ENCODE data around the gene CFAP221.
"Not testable (repeated sequence)": the region's sequence is repeated elsewhere in the genome, so short reads cannot be mapped to it uniquely, and the experiment has no call there.

The CFAP221 gene

DNA sequence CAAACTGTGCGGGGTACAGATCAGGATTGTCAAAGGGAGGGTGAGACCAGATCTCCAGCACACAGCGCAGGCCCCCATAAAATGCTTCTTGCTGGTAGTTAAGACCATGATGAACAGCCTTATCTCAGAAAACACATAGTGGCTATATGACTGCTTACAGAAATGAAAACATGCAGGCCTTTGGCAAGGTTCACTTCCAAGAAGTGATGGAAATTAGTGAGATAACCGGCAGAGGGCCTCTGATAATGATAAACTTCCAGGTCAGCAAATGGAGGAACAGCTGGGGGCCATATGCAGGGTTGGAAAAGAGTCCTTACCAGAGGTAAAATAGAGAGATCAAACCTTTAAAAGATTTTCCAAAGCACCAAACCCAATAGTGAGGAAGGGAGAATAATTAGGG is 46.6 kb downstream of the CFAP221 start:
- DNase-seq (ENCODE audit: low spot score), result no peak

DNA sequence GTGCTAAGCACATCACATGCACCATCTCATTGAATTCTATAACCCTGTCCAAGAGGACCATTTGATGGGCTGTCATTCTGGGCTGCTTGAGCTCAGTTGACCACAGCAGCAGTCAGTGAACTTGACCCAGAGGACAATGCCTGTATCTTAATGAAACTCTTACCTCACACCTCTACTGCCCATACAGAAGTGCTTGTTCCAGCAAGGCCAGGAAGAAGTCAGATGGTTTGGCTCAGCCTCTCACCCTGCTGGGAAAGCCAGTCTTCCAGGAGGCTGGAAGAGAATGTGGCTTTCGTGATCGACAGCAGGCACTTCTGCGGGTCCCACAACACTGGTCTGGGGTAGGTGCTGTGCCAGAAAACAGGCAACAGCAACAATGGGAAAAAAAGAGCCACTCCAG is 47.3 kb downstream of the CFAP221 start:
- DNase-seq (ENCODE audit: low spot score), result no peak

DNA sequence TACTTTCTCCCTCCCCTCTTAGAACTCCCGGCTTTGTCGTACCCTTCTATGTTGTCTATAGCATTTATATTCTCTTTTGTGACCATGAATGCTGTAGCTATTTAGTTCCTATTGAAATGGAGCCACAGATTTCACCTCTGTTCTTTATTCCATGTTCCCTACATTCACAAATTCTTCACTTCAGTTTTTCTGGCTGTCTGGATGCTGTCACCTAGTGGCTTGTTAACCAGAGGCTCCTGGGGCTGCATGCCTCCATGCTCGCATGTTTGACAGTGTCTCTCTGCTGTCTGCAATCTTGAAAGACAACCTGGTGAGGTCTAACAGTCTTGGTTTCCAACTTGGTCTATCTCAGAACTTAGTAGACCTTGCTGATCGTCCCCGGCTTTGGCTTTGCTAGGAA is 48.2 kb downstream of the CFAP221 start:
- DNase-seq (ENCODE audit: low spot score), result no peak

DNA sequence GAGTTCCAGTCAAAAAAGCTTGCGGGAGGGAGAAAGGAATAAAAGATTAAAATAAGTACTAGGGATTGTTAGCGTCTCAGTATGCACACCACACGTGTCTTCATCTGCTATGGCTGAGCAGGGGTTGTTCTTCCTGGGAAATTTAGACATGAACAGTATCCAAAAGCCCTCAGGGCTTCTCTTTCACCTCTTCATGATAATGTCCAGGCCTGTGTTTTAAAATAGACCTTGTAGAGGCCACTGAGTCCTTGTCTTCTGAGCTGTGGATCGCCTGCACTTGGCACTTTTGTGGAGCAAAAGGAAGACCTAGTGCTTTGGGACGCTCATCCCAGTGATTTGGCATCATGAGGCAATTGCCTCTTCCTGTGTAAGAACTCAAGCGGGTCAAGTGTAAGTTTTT is 52.4 kb downstream of the CFAP221 start:
- no peak for DNase-seq (ENCODE audit: low spot score)

DNA sequence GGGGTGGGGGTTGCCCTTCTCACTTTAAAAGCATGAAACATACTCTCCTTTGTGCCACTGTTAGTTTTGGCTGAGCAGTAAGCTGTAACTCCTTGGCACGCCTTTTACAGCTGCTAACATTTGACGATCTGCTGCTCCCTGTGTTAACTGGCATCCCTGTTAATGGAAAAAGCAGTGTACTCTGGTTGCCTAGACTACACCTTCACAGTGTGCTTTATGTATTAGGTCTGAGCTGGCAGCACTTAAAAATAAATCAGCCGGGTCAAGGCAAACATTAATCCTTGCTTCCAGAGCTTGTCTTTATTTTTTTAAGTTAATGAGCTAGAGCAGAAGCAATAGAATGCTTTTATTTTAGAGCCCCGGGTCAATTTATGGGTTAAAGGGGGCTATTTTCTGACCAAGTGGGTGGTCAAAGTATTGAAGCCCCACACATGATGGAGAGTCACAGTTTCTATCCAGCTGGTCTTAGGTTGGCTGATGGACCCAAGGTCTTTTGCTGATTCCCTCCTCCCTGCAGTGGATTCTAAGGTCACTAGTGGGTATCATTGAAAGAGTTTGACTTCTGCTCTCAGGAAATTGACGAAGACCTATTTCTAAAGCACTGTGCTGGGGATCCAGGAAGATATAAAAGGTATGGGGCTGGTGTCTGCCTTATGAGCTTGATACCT is 54.5 kb downstream of the CFAP221 start:
- DNase-seq (ENCODE audit: low spot score), result no peak

DNA sequence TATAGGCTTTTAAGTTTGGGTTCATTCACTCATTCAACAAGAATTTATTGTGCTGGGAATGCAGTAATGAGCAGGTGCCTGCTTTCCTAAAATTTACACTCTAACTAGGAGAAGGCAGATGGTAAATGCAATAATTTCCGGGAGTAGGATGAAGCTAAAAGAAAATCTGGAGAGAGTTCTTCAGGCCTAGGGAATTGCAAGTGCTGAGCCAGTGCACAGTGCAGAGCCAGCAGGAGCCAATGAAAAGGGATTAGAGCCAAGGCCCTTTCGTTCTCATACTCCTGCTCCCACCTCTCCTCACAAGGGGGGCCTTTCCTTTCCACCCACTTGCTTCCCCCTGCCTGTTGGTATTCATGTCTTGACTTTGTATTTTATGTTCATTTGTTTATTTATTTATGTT is 55.1 kb downstream of the CFAP221 start:
- DNase-seq (ENCODE audit: low spot score), result no peak

DNA sequence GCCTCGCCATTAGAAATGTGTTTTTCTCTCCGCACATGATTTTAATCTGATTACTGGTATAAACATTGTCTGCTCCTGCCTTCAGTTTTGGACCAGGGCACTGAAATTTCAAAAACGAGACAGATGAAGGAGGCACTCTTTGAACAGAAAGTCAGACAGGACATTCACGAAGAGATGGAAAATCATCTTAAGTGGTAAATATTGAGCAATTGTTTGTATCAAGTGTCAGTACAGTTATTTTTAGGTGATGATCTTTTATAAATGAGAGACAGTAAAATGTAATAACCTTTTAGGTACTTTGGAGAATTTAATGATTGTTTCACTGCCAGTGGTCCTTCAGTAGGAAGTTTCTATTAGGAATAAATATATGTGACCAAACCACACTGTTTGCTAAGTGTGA is 60.8 kb downstream of the CFAP221 start:
- DNase-seq (ENCODE audit: low spot score), result no peak

DNA sequence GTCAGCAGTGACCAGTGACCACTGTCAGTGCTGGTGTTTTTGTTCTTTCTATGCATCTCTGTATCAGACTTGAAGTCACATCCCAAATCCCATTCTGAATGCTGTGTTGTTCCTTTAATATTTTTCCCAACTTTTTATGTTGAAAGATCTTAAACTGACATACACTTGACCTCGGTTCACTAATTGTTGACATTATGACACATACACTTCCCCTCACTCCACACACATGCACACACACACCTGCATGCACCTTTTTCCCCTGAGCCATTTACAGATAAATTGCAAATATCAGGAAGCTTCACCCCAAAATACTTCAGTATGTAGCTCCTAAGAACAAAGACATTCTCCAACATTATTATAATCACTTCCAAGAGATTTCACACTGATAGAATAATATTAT is 62.4 kb downstream of the CFAP221 start:
- DNase-seq (ENCODE audit: low spot score), result no peak

DNA sequence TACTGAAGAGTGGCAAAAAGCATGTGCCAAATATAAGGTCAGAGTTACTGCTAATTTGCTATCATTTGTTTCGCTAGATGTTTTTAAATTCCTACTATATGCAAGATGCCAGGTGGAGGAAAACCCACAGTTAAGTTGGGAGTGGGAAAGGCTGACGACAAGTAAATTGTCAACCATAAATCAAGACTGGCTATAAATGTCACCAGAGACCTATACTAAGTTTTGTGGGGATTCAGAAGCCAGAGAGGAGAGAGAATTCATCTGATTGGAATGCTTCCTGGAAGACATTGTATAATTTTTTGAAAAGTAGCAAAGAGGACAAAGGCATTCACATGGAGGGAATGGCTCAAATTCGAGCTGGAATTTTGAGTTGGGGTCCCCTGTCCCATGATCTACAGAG is 64.3 kb downstream of the CFAP221 start:
- no peak for DNase-seq (ENCODE audit: low spot score)

DNA sequence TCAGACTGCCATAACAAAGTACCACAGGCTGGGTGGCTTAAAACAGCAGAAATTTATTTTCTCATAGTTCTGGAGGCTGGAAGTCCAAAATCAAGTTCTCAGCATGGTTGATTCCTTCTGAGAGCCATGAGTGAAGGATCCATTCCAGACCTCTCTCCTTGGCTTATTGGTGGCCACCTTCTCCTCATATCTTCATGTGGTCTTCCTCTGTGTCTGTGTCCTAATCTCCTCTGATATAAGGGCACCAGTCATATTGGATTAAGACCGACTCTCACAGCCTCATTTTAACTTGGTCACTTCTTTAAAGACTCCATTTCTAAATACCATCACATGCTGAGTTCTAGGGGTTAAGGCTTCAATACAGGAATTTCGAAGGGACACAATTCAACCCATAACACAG is 65.1 kb downstream of the CFAP221 start:
- no peak for DNase-seq (ENCODE audit: low spot score)

DNA sequence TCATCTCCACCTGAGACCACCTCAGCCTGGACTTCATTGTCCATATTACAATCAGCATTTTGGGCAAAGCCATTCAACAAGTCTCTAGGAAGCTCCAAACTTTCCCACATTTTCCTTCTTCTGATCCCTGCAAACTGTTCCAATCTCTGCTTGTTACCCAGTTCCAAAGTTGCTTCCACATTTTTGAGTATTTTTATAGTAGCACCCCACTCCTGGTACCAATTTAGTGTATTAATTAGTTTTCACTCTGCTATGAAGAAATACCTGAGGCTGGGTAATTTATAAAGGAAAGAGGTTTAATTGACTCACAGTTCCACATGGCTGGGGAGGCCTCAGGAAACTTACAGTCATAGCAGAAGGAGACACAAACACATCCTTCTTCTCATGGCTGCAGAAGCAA is 69.9 kb downstream of the CFAP221 start:
- not testable (repeated sequence) for DNase-seq (ENCODE audit: low spot score)

DNA sequence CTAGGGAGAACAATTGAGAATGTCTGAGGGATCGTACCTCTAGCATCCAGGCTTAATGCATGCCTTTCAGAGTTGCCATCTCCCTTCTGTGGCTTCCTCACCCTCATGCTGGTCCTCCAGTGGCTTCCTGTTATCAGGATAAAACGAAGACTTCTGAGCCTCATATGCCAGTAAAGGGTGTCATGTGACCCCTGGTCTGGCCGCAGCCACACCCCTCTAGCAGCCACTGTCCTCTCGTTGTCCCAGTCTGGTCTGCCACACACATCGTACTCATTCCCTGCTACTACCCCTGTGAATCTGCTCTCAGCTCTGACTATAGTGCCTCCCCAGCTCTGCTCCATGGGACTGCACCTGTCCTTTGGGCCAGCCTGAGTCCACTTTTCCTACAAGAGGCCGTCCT is 72.2 kb downstream of the CFAP221 start:
- no peak for DNase-seq (ENCODE audit: low spot score)

DNA sequence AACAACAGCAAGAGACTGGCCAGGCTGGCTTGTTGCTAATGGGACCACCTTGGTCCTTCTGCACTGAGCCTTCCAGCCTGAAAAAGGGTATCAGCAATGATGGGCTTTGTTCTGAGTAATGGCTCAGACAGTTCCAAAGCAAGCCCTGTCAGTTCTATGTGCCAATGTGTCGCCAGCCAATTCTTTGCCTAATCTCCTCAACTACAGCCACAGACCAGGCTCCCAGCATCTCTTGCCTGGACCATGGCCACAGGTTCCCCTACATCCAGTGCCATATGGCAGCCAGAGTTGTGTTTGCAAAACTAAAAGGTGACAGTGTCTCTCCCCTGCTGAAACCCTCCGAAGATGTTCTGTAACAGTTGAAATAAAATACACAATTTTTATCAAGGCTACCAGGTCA is 73.2 kb downstream of the CFAP221 start:
- no peak for DNase-seq (ENCODE audit: low spot score)

DNA sequence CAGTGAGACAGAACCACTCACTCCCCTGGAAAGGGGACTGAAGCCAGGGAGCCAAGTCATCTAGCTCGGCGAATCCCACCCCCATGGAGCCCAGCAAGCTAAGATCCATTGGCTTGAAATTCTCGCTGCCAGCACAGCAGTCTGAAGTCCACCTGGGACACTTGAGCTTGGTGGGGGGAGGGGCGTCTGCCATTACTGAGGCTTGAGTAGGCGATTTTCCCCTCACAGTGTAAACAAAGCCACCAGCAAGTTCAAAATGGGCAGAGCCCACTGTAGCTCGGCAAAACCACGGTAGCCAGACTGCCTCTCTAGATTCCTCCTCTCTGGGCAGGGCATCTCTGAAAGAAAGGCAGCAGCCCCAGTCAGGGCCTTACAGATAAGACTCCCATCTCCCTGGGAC is 74.5 kb downstream of the CFAP221 start:
- not testable (repeated sequence) for DNase-seq (ENCODE audit: low spot score)

DNA sequence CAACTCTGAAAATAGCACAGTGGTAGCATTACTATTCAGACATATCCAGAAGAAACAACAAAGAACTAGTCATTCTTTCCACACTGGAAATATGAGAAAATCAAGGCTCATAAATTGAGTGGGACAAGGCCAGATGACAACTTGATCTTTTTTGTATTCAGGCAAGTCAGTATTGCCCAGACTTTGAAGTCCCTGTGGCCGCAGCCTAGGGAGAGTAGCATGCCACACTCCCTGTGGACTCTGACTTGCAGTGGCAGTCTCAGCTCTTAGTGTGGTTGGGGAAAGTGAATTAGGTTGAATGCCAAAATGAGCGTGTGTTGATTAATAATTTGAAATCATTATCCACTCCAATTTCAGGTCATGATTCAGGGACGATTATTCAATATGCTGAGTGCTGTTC is 81.0 kb downstream of the CFAP221 start:
- no peak for DNase-seq (ENCODE audit: low spot score)

DNA sequence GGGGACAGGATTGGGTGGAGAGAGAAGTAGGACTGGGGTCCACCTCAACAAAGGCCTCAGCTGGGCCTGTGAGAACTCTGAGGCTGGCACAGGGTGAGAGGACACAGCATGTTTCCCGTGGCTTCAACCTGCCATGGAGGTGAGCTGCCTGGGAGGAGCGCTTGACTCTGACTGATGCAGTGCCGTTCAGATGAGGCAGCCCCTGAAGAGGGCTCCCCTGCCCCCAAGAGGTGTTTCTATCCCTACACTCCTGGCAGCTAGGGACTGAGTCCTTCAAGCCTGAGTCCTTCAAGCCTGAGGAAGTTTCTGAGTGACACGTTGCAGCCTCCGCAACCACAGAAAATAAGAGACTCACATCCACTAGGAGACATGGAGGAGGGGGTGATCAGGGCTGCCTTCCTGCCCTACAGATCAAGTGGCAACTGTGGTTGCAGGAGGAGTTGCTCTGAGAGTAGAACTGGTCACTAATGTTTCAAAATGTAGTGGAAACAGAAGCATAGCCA is 85.1 kb downstream of the CFAP221 start:
- no peak for DNase-seq (ENCODE audit: low spot score)

DNA sequence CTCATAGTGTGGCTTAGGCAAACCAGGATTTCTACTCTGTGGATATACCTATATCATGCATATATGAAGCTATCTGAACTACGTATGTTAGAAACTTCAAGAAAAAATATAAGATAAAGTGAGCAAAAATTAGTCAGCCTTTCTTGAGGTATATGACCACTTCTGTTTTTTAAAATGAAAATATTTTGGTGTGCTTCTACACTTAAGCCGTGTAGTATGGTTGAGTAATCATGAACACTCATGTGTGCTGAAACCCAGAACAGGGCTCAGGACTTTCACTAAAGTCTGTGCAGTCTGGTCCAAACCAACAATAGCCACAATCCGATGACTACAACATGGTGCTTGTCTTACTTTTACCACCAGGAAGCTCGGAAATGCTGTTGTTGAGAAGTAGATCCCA is 85.9 kb downstream of the CFAP221 start:
- DNase-seq (ENCODE audit: low spot score), result no peak

DNA sequence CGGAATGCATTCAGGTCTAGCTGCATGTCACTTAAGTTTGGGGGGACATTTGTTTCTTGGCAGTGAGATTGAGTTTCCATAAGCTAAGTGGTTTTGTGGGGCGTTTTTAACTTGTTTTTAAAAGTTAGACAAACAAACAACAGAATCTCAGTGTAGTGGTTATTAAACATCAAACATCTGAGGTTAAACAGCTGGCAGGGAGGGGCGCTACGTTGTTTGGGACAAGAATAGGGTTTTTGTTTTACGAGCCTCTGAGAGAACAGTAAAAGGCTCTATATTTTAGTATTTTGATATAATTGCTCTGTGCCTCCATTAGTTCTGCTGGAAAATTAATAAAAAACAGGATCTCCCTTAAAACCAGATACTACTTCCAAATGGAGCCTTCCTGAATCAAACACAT is 93.1 kb downstream of the CFAP221 start:
- peak; percentile 40 for DNase-seq (ENCODE audit: low spot score)

DNA sequence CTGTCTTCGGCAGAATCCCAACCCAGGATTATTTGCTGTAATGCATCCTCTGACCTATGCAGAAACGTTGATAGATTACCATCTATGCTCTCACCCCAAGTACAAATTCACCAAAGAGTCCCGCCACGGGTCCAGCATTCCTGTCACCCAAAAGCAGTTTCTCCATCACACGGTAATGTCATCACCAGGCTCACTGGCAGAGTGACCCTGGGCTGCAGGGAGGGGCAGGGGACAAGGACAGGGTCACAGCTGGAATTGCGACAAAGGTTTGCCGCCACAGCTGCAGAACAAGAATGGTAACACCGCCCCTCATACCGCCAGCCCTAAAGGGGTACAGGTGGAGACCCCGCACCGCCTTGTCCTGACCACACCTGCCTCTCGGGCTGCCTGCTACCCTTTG is 94.0 kb downstream of the CFAP221 start:
- DNase-seq (ENCODE audit: low spot score), result no peak

DNA sequence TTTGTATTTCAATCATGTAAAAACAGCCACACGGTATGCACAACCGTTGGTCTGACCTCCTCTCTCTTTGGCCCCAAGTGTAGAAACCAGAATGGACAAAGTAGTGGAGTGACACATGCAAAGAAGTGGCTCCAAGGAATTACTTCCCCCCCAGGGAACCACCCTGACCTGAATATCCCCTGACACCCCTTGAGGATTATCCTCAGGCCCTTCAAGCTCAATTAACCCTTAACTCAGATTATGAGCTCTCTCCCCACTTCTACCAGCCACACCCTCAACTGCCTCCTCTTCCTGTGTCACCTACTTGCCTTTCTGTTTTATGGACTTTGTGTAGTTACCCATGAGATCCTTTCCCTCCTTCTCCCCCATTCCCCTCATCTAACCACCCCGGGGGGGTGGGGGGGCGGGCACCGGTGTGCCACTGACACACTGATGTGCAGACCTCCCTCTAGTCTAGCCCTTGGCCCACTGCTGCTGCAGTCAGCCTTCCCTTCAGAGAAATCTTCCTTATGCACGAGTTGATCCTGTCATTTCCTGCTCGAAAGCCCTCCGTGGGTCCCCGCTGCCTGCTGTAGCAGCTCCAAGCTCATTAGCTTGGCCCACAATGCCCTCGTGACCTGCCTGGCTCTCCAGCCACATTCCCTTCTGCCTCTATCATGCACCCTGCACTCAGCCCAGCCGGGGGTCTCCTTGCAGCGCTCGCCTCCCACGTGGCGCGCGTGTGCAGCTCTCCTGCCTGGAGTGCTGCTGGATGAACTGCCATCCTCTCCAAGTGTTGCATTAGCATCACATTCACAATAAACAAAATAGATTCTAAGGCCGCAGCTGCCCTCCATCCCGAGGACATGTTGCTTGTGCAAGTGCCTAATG is 94.7 kb downstream of the CFAP221 start:
- peak; percentile 12 for DNase-seq (ENCODE audit: low spot score)

DNA sequence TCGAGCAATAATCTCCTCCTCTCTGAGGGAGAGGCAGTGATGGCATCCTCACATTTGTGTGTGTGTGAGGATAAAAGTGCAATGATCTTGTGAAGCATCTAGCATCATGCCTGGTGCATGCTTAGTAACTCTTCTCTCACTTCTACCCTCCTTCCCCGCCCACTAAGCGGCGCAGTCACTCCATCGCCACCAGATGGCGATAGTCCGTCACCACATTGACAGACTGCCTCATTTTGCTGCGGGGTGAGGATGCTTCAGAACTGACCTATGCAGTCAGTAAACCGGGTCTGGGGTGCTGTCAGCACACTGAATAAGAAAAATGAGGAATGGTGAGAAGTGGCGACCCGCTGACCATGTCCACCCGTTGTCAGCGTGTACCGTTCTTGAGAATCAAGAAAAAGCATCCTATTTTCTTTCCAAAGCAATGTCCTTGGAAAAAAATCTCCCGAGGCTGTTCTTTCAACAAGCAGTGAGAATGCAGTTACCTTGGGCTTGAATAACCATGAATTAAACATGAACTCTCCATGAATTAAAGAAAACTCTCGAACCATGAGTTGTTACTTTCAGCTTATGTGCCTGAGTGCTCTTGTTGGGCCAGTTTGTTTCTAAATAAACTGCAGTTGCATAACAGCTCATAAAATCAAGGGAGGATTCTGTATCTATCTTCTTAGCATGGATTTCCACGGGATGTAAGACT is 97.5 kb downstream of the CFAP221 start:
- DNase-seq (ENCODE audit: low spot score), result peak; percentile 80

DNA sequence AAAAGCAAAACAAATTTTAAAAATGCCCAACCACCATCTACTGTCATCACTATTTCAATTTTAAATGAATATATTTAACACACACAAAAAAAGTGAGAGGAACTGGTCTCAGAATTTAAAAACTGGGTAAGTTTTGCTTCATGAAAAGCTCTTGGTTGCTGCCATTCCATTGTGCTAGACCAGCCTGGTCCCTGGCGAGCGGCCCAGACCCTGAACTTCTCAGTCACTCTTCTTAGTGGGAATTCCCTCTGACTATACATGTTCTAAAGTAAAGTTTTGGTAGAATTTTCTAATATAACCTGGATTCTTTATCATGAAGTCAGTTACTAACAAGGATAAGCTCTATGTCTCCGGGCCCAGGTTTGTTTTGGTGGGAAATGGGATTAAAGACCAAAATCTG is 99.9 kb downstream of the CFAP221 start:
- DNase-seq (ENCODE audit: low spot score), result no peak

All from globus pallidus (tissue), 1 donor.